ENCODE results near the gene ZNF684. TPM values are rescaled to one million over a fixed set of nuclear protein-coding genes. Genes with fewer than 3 reads are reported as not detected.

Gene ZNF684
- polyA plus RNA-seq, 1 donor (not counting 4 experiments of a cell fraction or from before 2014, with no cell fraction given) = 2.8 TPM

DNA sequence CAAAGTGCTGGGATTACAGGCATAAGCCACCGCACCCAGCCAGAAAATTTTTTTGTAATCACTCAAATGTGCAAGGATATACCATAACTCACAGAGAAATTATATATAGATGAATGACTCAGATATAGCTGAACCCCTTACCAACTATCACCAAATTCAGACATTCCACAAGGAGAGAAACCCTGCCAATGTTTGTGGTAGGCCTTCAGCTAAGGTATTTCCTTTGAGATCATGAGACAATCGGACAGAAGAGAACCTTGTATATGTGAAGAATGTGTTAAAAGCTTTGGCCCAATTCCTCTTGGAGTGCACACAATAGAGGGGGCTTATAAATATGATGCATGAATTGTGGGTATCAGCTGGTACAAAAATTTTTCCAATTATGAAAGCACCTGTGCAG is 50.7 kb downstream of the ZNF684 start:
- Histone ChIP-seq H3K9me3 (ENCODE audit: control insufficient read depth, low read depth, low read length) (no peaks in the 10 kb centered on the region), H3K9ac (ENCODE audit: control insufficient read depth, extremely low read depth, insufficient read depth, low read length) (no peak overlapping the region), H3K4me1 (ENCODE audit: control insufficient read depth, extremely low read depth, insufficient read depth, low read length) (no peaks in the 10 kb centered on the region), H3K36me3 (ENCODE audit: control insufficient read depth in 2 of 2, extremely low read depth in 1 of 2, insufficient read depth in 2 of 2, low read length in 2 of 2) (no peaks in the 10 kb centered on the region), H3K4me2 (ENCODE audit: control insufficient read depth, extremely low read depth, insufficient read depth, low read depth, low read length) (no peak overlapping the region), H3K9me1 (ENCODE audit: control insufficient read depth, extremely low read depth, insufficient read depth, low read length) (no peaks in the 10 kb centered on the region), H3K4me3 (ENCODE audit: control insufficient read depth in 2 of 3, extremely low read depth in 1 of 3, insufficient read depth in 2 of 3, low read depth in 1 of 3, low read length in 3 of 3) (no peak overlapping the region), H3K27ac (ENCODE audit: control insufficient read depth, insufficient read depth, low read length) (no peak overlapping the region), H2AFZ (ENCODE audit: control insufficient read depth, low read length) (no peak overlapping the region), H3K79me2 (ENCODE audit: control insufficient read depth, insufficient read depth, low read length) (no peaks in the 10 kb centered on the region), H4K20me1 (ENCODE audit: control insufficient read depth, extremely low read depth, insufficient read depth, low read length) (no peaks in the 10 kb centered on the region), H3K27me3 (ENCODE audit: control insufficient read depth, extremely low read depth, insufficient read depth, low read length) (no peaks in the 10 kb centered on the region)
- DNase-seq (ENCODE audit: low read depth, low spot score) = no peak
- dilution Hi-C loops (cut with MboI; ENCODE audit: extremely low pct_ligation_motif_present, low sequenced_read_pairs) = no loop called here
- FAIRE-seq = no peak
- TF ChIP-seq EZH2 (IDR thresholded peaks at IDR 0.05; ENCODE audit: low read length) = no peak
- TF ChIP-seq, protein P1, sequence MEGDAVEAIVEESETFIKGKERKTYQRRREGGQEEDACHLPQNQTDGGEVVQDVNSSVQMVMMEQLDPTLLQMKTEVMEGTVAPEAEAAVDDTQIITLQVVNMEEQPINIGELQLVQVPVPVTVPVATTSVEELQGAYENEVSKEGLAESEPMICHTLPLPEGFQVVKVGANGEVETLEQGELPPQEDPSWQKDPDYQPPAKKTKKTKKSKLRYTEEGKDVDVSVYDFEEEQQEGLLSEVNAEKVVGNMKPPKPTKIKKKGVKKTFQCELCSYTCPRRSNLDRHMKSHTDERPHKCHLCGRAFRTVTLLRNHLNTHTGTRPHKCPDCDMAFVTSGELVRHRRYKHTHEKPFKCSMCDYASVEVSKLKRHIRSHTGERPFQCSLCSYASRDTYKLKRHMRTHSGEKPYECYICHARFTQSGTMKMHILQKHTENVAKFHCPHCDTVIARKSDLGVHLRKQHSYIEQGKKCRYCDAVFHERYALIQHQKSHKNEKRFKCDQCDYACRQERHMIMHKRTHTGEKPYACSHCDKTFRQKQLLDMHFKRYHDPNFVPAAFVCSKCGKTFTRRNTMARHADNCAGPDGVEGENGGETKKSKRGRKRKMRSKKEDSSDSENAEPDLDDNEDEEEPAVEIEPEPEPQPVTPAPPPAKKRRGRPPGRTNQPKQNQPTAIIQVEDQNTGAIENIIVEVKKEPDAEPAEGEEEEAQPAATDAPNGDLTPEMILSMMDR (optimal IDR thresholded peaks at IDR 0.05 in 1 of 3, IDR thresholded peaks at IDR 0.05 in 1 of 3, conservative IDR thresholded peaks at IDR 0.05 in 1 of 3; ENCODE audit: extremely low read depth in 1 of 3, insufficient read depth in 2 of 3, low read length in 3 of 3) = no peak

DNA sequence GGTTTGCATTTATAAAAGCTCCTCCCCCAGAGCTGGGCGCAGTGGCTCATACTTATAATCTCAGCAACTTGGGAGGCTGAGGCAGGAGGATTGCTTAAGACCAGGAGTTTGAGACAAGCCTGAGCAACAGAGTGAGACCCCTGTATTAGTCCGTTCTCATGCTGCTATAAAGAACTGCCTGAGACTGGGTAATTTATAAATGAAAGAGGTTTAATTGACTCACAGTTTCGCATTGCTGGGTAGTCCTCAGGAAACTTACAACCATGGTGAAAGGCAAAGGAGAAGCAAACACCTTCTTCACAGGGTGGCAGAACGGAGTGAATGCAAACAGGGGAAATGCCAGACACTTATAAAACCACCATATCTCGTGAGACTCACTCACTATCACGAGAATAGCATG is 52.5 kb downstream of the ZNF684 start:
- Histone ChIP-seq H3K4me3 (ENCODE audit: control insufficient read depth in 2 of 3, extremely low read depth in 1 of 3, insufficient read depth in 2 of 3, low read depth in 1 of 3, low read length in 3 of 3) (no peak overlapping the region), H3K79me2 (ENCODE audit: control insufficient read depth, insufficient read depth, low read length) (no peaks in the 10 kb centered on the region), H3K9me1 (ENCODE audit: control insufficient read depth, extremely low read depth, insufficient read depth, low read length) (no peaks in the 10 kb centered on the region), H2AFZ (ENCODE audit: control insufficient read depth, low read length) (no peak overlapping the region), H3K4me2 (ENCODE audit: control insufficient read depth, extremely low read depth, insufficient read depth, low read depth, low read length) (no peak overlapping the region), H3K27ac (ENCODE audit: control insufficient read depth, insufficient read depth, low read length) (no peak overlapping the region), H3K9ac (ENCODE audit: control insufficient read depth, extremely low read depth, insufficient read depth, low read length) (no peak overlapping the region), H3K9me3 (ENCODE audit: control insufficient read depth, low read depth, low read length) (no peaks in the 10 kb centered on the region), H3K4me1 (ENCODE audit: control insufficient read depth, extremely low read depth, insufficient read depth, low read length) (no peaks in the 10 kb centered on the region), H3K27me3 (ENCODE audit: control insufficient read depth, extremely low read depth, insufficient read depth, low read length) (no peaks in the 10 kb centered on the region), H3K36me3 (ENCODE audit: control insufficient read depth in 2 of 2, extremely low read depth in 1 of 2, insufficient read depth in 2 of 2, low read length in 2 of 2) (no peaks in the 10 kb centered on the region), H4K20me1 (ENCODE audit: control insufficient read depth, extremely low read depth, insufficient read depth, low read length) (no peaks in the 10 kb centered on the region)
- DNase-seq (ENCODE audit: low read depth, low spot score) = no peak
- dilution Hi-C loops (cut with MboI; ENCODE audit: extremely low pct_ligation_motif_present, low sequenced_read_pairs) = no loop called here
- TF ChIP-seq, protein P1 (optimal IDR thresholded peaks at IDR 0.05 in 1 of 3, IDR thresholded peaks at IDR 0.05 in 1 of 3, conservative IDR thresholded peaks at IDR 0.05 in 1 of 3; ENCODE audit: extremely low read depth in 1 of 3, insufficient read depth in 2 of 3, low read length in 3 of 3) = no peak
- no peak for TF ChIP-seq EZH2 (IDR thresholded peaks at IDR 0.05; ENCODE audit: low read length)
- FAIRE-seq = no peak

Data from keratinocyte (primary cell).